Ishikawa (cell line): ENCODE measurements around the gene UBAC2.

Experiments used
- CREB1 ChIP-seq: IDR thresholded peaks from 2 replicates; pipeline ENCODE4 v1.6.1; 2012; ENCODE audit warnings: low read depth
- EGR1 ChIP-seq: IDR thresholded peaks from 2 replicates; pipeline ENCODE4 v1.6.1; 2012
- EP300 ChIP-seq: IDR thresholded peaks from 2 replicates; pipeline ENCODE4 v1.6.1; 2012; ENCODE audit warnings: borderline replicate concordance
- FOXM1 ChIP-seq: IDR thresholded peaks from 2 replicates; pipeline ENCODE4 v1.6.1; 2012; ENCODE audit warnings: low read depth, borderline replicate concordance
- NFIC ChIP-seq: IDR thresholded peaks from 2 replicates; pipeline ENCODE4 v1.6.1; 2012
- RAD21 ChIP-seq: IDR thresholded peaks from 2 replicates; pipeline ENCODE4 v1.6.1; 2012; ENCODE audit warnings: low read depth
- REST ChIP-seq: IDR thresholded peaks from 2 replicates; pipeline ENCODE4 v1.6.1; 2012; ENCODE audit warnings: low read depth, mild to moderate bottlenecking
- TAF1 ChIP-seq: IDR thresholded peaks from 2 replicates; pipeline ENCODE4 v1.6.1; 2012; ENCODE audit warnings: low read depth, mild to moderate bottlenecking
- TCF12 ChIP-seq: IDR thresholded peaks from 2 replicates; pipeline ENCODE4 v1.6.1; 2012; ENCODE audit warnings: low read depth
- YY1 ChIP-seq: IDR thresholded peaks from 2 replicates; pipeline ENCODE4 v1.6.1; 2012; ENCODE audit warnings: low read depth
- ZBTB7A ChIP-seq: IDR thresholded peaks from 2 replicates; pipeline ENCODE4 v1.6.1; 2012; ENCODE audit warnings: low read depth
- TF ChIP-seq, protein P1 (sequence below): IDR thresholded peaks from 2 replicates; pipeline ENCODE4 v1.6.1; 2012

- no peak for TF ChIP-seq EP300
- TF ChIP-seq, protein P1, sequence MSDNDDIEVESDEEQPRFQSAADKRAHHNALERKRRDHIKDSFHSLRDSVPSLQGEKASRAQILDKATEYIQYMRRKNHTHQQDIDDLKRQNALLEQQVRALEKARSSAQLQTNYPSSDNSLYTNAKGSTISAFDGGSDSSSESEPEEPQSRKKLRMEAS: no peak
- no peak for TF ChIP-seq TCF12
- no peak for TF ChIP-seq ZBTB7A
- TF ChIP-seq NFIC: no peak
- TF ChIP-seq REST: no peak
- TF ChIP-seq RAD21: no peak
- TF ChIP-seq EGR1: no peak
- TF ChIP-seq YY1: no peak
- TF ChIP-seq TAF1: no peak
- no peak for TF ChIP-seq CREB1
- no peak for TF ChIP-seq FOXM1
Measured at GRCh38 chr13:99326012-99326411, 125.4 kb downstream of the UBAC2 start.
